OCI-LY3 (cell line): ENCODE measurements around the gene KRT4.

Experiments
- CTCF ChIP-seq: fragments of 200-600, 300-600 bp; sonication (generic); IDR thresholded peaks from 2 replicates; pipeline ENCODE4 v1.5.1; 2014; ENCODE audit warnings: antibody characterized with exemption, low read length, low read depth
- EZH2phosphoT487 ChIP-seq: fragments of 200-600 bp; shearing (Covaris generic); IDR thresholded peaks from 2 replicates; pipeline ENCODE4 v1.6.1; 2018; ENCODE audit warnings: antibody characterized with exemption, mixed run types, low read depth

GRCh38 chr12:52777566-52777965 is 36.4 kb downstream of the KRT4 start:
- TF ChIP-seq CTCF (no peak), EZH2phosphoT487 (no peak)
